Right lobe of liver (tissue), 6 donors: ENCODE data around the gene DIS3. TPM values are rescaled to one million over a fixed set of nuclear protein-coding genes. Genes with fewer than 3 reads are reported as not detected.

Experiments
- ATAC-seq, 4 donors: fragments of 200-7000 bp; cut with Tn5 transposase; one replicate each; pipeline ENCODE4 v1.9.1; 2020; ENCODE audit warnings: mild to moderate bottlenecking in 4 of 4, moderate library complexity in 4 of 4
- DNase-seq, 3 donors: peaks; one replicate each; pipeline ENCODE4 v3.0.0-alpha.2; 2020
- H3K27ac ChIP-seq, 3 donors: fragments of 200-600 bp; one replicate each; pipeline ENCODE4 v1.8.0; 2022
- H3K27me3 ChIP-seq, 2 donors: fragments of 200-600 bp; one replicate each; pipeline ENCODE4 v1.8.0; 2022
- H3K36me3 ChIP-seq, 4 donors: fragments of 200-600 bp; sonication (generic) in 1 of 4; one replicate each; pipeline versions ENCODE4 v1.5.1 to v1.8.0; 2017 to 2022; ENCODE audit warnings: control low read depth in 1 of 4
- H3K4me1 ChIP-seq, 4 donors: fragments of 200-600 bp; sonication (generic) in 1 of 4; one replicate each; pipeline versions ENCODE4 v1.5.1 to v1.8.0; 2017 to 2022; ENCODE audit warnings: control low read depth in 1 of 4
- H3K4me3 ChIP-seq, 3 donors: fragments of 200-600 bp; one replicate each; pipeline ENCODE4 v1.8.0; 2022
- H3K9me3 ChIP-seq, 4 donors: fragments of 200-600 bp; sonication (generic) in 1 of 4; one replicate each; pipeline versions ENCODE4 v1.5.1 to v1.8.0; 2017 to 2022; ENCODE audit warnings: control low read depth in 1 of 4
- CTCF ChIP-seq, 4 donors: fragments of 200-600 bp in 3 of 4; fragments of 450-650 bp in 1 of 4; IDR thresholded peaks; one replicate each; pipeline versions ENCODE4 v1.5.1 to v1.8.0; 2016 to 2022; ENCODE audit warnings: antibody characterized with exemption in 4 of 4, mild to moderate bottlenecking in 2 of 4
- POLR2A ChIP-seq: fragments of 450-650 bp; IDR thresholded peaks from one replicate; pipeline ENCODE4 v1.6.1; 2017; ENCODE audit warnings: antibody characterized with exemption, mild to moderate bottlenecking
- WGBS: methylation state at CpG from one replicate; pipeline ENCODE4 v1.1.6; 2018; ENCODE audit warnings: low coverage, low lambda C conversion rate; ENCODE audit not compliant: insufficient coverage; ENCODE audit errors: missing lambda C conversion rate; 5-methylcytosine and 5-hydroxymethylcytosine counted together
- intact Hi-C, 2 donors: fragments of 100-400 bp; cut with DNase I; formaldehyde crosslinking; loops; one replicate each; pipeline versions ENCODE4 v1.11.2 to v1.14.1; 2022
- total RNA-seq, 6 experiments: library from RNA; depleted of rRNA in 2 of 6; stranded (reverse); fragments of >200 nt in 2 of 6; fragmentation: NEBNext Ultra II Directional in 3 of 6; extraction: Animal tissue kit (Norgen Biotek cat#: 25700) in 3 of 6; gene quantifications; one replicate each; pipeline versions ENCODE4 v1.1.0 to v1.2.4, GENCODE V29; 2016 to 2023
- donor health status: DM: no; HTN: yes; CAD: no.
- donor health status: DM: no; HTN: no; CAD: no.
- donor health status: DM: no; HTN: no; CAD: no.
- donor health status: DM: no; HTN: yes; CAD: no.
- donor health status: DM: no; HTN: yes; CAD: no.

Gene DIS3
- total RNA-seq, 6 experiments from 2014 or later, result 11.3 to 14.6 (median 14.1) TPM

GRCh38 chr13:72757792-72758535 is 23.7 kb downstream of the DIS3 start:
- no peak overlapping the region for H3K27ac ChIP-seq
- no peak overlapping the region for H3K4me3 ChIP-seq
- H3K27me3 ChIP-seq, result no peaks in the 10 kb centered on the region
- DNase-seq (no peak), ATAC-seq (no peak)
- TF ChIP-seq POLR2A (no peak), CTCF (IDR thresholded peaks at IDR 0.05) (no peak)
- WGBS, result 73% methylated on average over 4 of the region's 4 CpGs
- no peaks in the 10 kb centered on the region for H3K9me3 ChIP-seq
- H3K36me3 ChIP-seq, result peaks cover 7 to 73% (median 44%) of the 10 kb centered on the region in 4 donors
- H3K4me1 ChIP-seq, result no peaks in the 10 kb centered on the region
- intact Hi-C loops, result no loop called here

DNA sequence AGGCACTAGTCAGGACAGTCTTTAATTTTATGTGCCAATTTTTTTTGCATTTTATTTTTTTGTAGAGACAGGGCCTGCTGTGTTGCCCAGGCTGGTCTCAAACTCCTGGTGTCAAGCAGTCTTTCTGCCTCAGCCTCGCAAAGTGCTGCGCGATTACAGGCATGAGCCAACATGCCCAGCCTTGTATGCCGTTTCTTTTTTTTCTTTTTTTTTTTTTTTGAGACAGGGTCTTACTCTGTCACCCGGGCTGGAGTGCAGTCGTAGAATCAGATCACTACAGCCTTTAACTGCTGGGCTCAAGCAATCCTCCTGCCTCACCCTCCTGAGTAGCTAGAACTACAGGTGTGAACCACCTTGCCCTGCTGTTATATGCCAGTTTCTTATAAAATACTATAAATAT is 27.6 kb downstream of the DIS3 start:
- no peaks in the 10 kb centered on the region for H3K27me3 ChIP-seq
- no peaks in the 10 kb centered on the region for H3K9me3 ChIP-seq
- intact Hi-C loops, result no loop called here
- no peak for TF ChIP-seq CTCF (IDR thresholded peaks at IDR 0.05)
- no peak for TF ChIP-seq POLR2A
- H3K36me3 ChIP-seq, result peaks cover 0 to 34% (median 15%) of the 10 kb centered on the region in 4 donors
- no peaks in the 10 kb centered on the region for H3K4me1 ChIP-seq
- no peak for DNase-seq
- no peak overlapping the region for H3K4me3 ChIP-seq
- 95% methylated on average over 4 of the region's 6 CpGs for WGBS
- ATAC-seq, result no peak
- H3K27ac ChIP-seq, result no peak overlapping the region

DNA sequence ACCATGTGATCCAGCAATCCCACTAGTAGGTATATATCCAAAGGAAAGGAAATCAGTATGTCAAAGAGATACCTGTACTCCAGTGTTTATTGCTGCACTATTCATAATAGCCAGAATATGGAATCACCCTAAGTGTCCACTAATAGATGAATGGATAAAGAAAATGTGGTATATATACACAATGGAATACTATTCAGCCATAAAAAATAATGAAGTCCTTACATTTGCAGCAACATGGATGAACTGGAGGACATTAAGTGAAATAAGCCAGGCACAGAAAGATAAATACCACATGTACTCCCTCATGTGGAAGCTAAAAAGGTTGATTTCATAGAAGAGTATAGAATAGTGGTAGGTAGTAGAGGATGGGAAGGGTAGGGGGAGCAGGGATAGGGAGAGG is 30.5 kb downstream of the DIS3 start:
- peaks cover 0 to 23% (median 13%) of the 10 kb centered on the region in 4 donors for H3K36me3 ChIP-seq
- no peaks in the 10 kb centered on the region for H3K9me3 ChIP-seq
- no peak for TF ChIP-seq POLR2A
- DNase-seq, result no peak
- intact Hi-C loops, result no loop called here
- H3K4me3 ChIP-seq, result no peak overlapping the region
- H3K27me3 ChIP-seq, result no peaks in the 10 kb centered on the region
- H3K4me1 ChIP-seq, result no peaks in the 10 kb centered on the region
- H3K27ac ChIP-seq, result no peak overlapping the region
- no peak for ATAC-seq

- Histone ChIP-seq H3K9me3 (no peaks in the 10 kb centered on the region), H3K27me3 (no peaks in the 10 kb centered on the region), H3K4me1 (no peaks in the 10 kb centered on the region), H3K27ac (no peak overlapping the region), H3K36me3 (peaks cover 0 to 9% (median 4%) of the 10 kb centered on the region in 4 donors), H3K4me3 (no peak overlapping the region)
- WGBS, result 64% methylated on average over 1 of the region's 1 CpG
- no peak for DNase-seq
- ATAC-seq, result no peak
- TF ChIP-seq POLR2A, result no peak
- TF ChIP-seq CTCF (IDR thresholded peaks at IDR 0.05), result no peak
- intact Hi-C loops, result no loop called here
Observed at GRCh38 chr13:72745260-72745659, 36.4 kb downstream of the DIS3 start.

DNA sequence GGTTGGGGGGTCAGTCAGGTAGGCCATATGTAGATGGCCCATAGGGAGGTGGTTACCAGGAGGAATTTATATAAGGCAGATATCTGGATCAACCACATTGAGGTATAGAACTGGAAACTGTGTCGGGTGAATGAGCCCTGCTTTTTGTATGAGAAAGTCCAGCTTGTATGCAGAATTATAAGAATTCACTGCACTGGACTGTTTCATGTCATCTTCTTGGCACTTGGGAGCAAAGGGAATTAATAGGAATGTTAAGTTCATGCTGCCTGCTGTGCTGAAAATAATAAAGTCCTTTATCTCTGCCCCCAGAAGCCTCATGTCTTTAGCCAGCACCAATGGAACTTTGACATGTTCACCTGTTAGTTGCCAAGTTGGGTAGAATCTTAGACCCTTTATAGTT is 41.7 kb downstream of the DIS3 start:
- Histone ChIP-seq H3K4me3 (no peak overlapping the region), H3K9me3 (no peaks in the 10 kb centered on the region), H3K27ac (no peak overlapping the region), H3K4me1 (no peaks in the 10 kb centered on the region), H3K36me3 (no peaks in the 10 kb centered on the region), H3K27me3 (no peaks in the 10 kb centered on the region)
- 75% methylated on average over 1 of the region's 1 CpG for WGBS
- intact Hi-C loops, result no loop called here
- TF ChIP-seq POLR2A, result no peak
- no peak for TF ChIP-seq CTCF (IDR thresholded peaks at IDR 0.05)
- no peak for ATAC-seq
- DNase-seq, result no peak
